ENCODE results near the gene ACTL7A.

- no peak for TF ChIP-seq SMC3 (IDR thresholded peaks at IDR 0.05)
- TF ChIP-seq CTCF (IDR thresholded peaks at IDR 0.05): no peak
- no peak for TF ChIP-seq RCOR1 (IDR thresholded peaks at IDR 0.05; ENCODE audit: low read depth, low read length)
Measured at GRCh38 chr9:108855888-108856287, 6.2 kb upstream of the ACTL7A start, which contains the start of gene ACTL7B.

All from A549 (cell line).